Progenitor cell of endocrine pancreas (in vitro differentiated cells): ENCODE measurements around the gene RHO. TPM values are rescaled to one million over a fixed set of nuclear protein-coding genes. Genes with fewer than 3 reads are reported as not detected.

Experiments used
- DNase-seq: peaks from one replicate; pipeline ENCODE4 v3.0.0; 2021; ENCODE audit warnings: low spot score; ENCODE audit not compliant: unreplicated experiment
- H3K27ac Mint-ChIP-seq: 2 replicates; pipeline ENCODE4 v1.8.0; 2021; ENCODE audit warnings: mild to moderate bottlenecking, moderate library complexity, mixed read lengths
- H3K27me3 Mint-ChIP-seq: 2 replicates; pipeline ENCODE4 v1.8.0; 2021; ENCODE audit warnings: mixed read lengths
- H3K36me3 Mint-ChIP-seq: 2 replicates; pipeline ENCODE4 v1.8.0; 2022; ENCODE audit warnings: mixed read lengths; ENCODE audit not compliant: insufficient read depth
- H3K4me1 Mint-ChIP-seq: 2 replicates; pipeline ENCODE4 v1.8.0; 2021; ENCODE audit warnings: low read depth, mixed read lengths
- H3K4me3 Mint-ChIP-seq: 2 replicates; pipeline ENCODE4 v1.8.0; 2021; ENCODE audit warnings: low read depth, mild to moderate bottlenecking, moderate library complexity, mixed read lengths
- H3K9me3 Mint-ChIP-seq: 2 replicates; pipeline ENCODE4 v1.8.0; 2021; ENCODE audit warnings: low read depth, mixed read lengths
- CTCF ChIP-seq: fragments of 200-600 bp; sonication (generic); IDR thresholded peaks from one replicate; pipeline ENCODE4 v1.5.0; 2021; ENCODE audit warnings: antibody characterized with exemption, mild to moderate bottlenecking; ENCODE audit not compliant: unreplicated experiment
- total RNA-seq: library from RNA; stranded (reverse); gene quantifications from 2 replicates; pipeline ENCODE4 v1.2.1, GENCODE V29; 2021

The RHO gene
- total RNA-seq, 1 donor from 2014 or later, result 0.10 TPM

- H3K4me1 Mint-ChIP-seq, result peaks cover 3% of the 10 kb centered on the region
- DNase-seq, result no peak
- no peak for TF ChIP-seq CTCF
- H3K4me3 Mint-ChIP-seq, result no peak overlapping the region
- H3K9me3 Mint-ChIP-seq, result no peaks in the 10 kb centered on the region
- H3K27ac Mint-ChIP-seq, result no peak overlapping the region
- H3K36me3 Mint-ChIP-seq, result no peaks in the 10 kb centered on the region
- H3K27me3 Mint-ChIP-seq, result no peaks in the 10 kb centered on the region
These were observed 45.8 kb downstream of the RHO start for GRCh38 chr3:129574206-129574605.

GRCh38 chr3:129575233-129575996 is 47.0 kb downstream of the RHO start:
- Mint-ChIP-seq H3K27ac (no peak overlapping the region), H3K4me3 (no peak overlapping the region), H3K4me1 (peaks cover 3% of the 10 kb centered on the region), H3K36me3 (no peaks in the 10 kb centered on the region), H3K27me3 (no peaks in the 10 kb centered on the region), H3K9me3 (no peaks in the 10 kb centered on the region)
- DNase-seq, result no peak
- TF ChIP-seq CTCF, result no peak

- Mint-ChIP-seq H3K4me3 (no peak overlapping the region), H3K4me1 (peaks cover 3% of the 10 kb centered on the region), H3K36me3 (no peaks in the 10 kb centered on the region), H3K9me3 (no peaks in the 10 kb centered on the region), H3K27ac (peak overlapping the region; percentile 46), H3K27me3 (no peaks in the 10 kb centered on the region)
- no peak for TF ChIP-seq CTCF
- DNase-seq, result no peak
These were observed 47.6 kb downstream of the RHO start for GRCh38 chr3:129575997-129576384.

- Mint-ChIP-seq H3K9me3 (no peaks in the 10 kb centered on the region), H3K27ac (peak overlapping the region; percentile 46), H3K4me1 (peaks cover 3% of the 10 kb centered on the region), H3K27me3 (no peaks in the 10 kb centered on the region), H3K4me3 (no peak overlapping the region), H3K36me3 (no peaks in the 10 kb centered on the region)
- no peak for DNase-seq
- TF ChIP-seq CTCF, result no peak
These were observed 48.3 kb downstream of the RHO start for GRCh38 chr3:129576514-129577352.

GRCh38 chr3:129577366-129577765 is 48.9 kb downstream of the RHO start:
- no peak for DNase-seq
- H3K4me1 Mint-ChIP-seq, result peaks cover 3% of the 10 kb centered on the region
- no peaks in the 10 kb centered on the region for H3K9me3 Mint-ChIP-seq
- no peak overlapping the region for H3K27ac Mint-ChIP-seq
- H3K36me3 Mint-ChIP-seq, result no peaks in the 10 kb centered on the region
- no peaks in the 10 kb centered on the region for H3K27me3 Mint-ChIP-seq
- no peak for TF ChIP-seq CTCF
- H3K4me3 Mint-ChIP-seq, result no peak overlapping the region
